HFFc6 (cell line): Measurements from ENCODE around the gene TEX54. TPM values are rescaled to one million over a fixed set of nuclear protein-coding genes. Genes with fewer than 3 reads are reported as not detected.
"Not testable (repeated sequence)": the region's sequence is repeated elsewhere in the genome, so short reads cannot be mapped to it uniquely, and the experiment has no call there.

Experiments used
- DNase-seq: peaks from one replicate; pipeline ENCODE4 v3.0.0-alpha.2; 2018
- H3K27ac Mint-ChIP-seq: 2 replicates; pipeline ENCODE4 v1.8.0; 2020; ENCODE audit warnings: mild to moderate bottlenecking, mixed read lengths
- H3K27me3 Mint-ChIP-seq: 2 replicates; pipeline ENCODE4 v1.8.0; 2021; ENCODE audit warnings: mild to moderate bottlenecking, moderate library complexity, mixed read lengths; ENCODE audit not compliant: insufficient read depth
- H3K36me3 Mint-ChIP-seq: 2 replicates; pipeline ENCODE4 v1.8.0; 2021; ENCODE audit warnings: low read depth, mixed read lengths
- H3K4me1 Mint-ChIP-seq: 2 replicates; pipeline ENCODE4 v1.8.0; 2020; ENCODE audit warnings: low read depth, mixed read lengths
- H3K4me3 Mint-ChIP-seq: 2 replicates; pipeline ENCODE4 v1.8.0; 2020; ENCODE audit warnings: mild to moderate bottlenecking, moderate library complexity, mixed read lengths
- H3K9me3 Mint-ChIP-seq: 2 replicates; pipeline ENCODE4 v1.8.0; 2020; ENCODE audit warnings: mild to moderate bottlenecking, mixed read lengths
- CTCF ChIP-seq: fragments of 200-600 bp; sonication (generic); IDR thresholded peaks from 2 replicates; pipeline ENCODE4 v1.5.0; 2021; ENCODE audit warnings: antibody characterized with exemption, mild to moderate bottlenecking
- total RNA-seq, 6 experiments: library from RNA; stranded (reverse); fragmentation: NEBNext Ultra II Directional; extraction: Animal tissue kit (Norgen Biotek cat#: 25700); gene quantifications; 2 replicates in 1 of 6; 3 replicates in 5 of 6; pipeline ENCODE4 v1.2.3, GENCODE V29; 2021

The TEX54 gene
- total RNA-seq, 6 experiments from 2014 or later: not detected

GRCh38 chr11:62846177-62846576 lies 13.5 kb upstream of the TEX54 start:
- DNase-seq: no peak
- TF ChIP-seq CTCF: no peak
- no peak overlapping the region for H3K4me3 Mint-ChIP-seq
- H3K4me1 Mint-ChIP-seq: peaks cover 5% of the 10 kb centered on the region
- no peak overlapping the region for H3K27ac Mint-ChIP-seq
- H3K27me3 Mint-ChIP-seq: peaks cover 1% of the 10 kb centered on the region
- no peaks in the 10 kb centered on the region for H3K36me3 Mint-ChIP-seq
- no peaks in the 10 kb centered on the region for H3K9me3 Mint-ChIP-seq

- no peak for TF ChIP-seq CTCF
- H3K9me3 Mint-ChIP-seq: no peaks in the 10 kb centered on the region
- no peak overlapping the region for H3K4me3 Mint-ChIP-seq
- no peak overlapping the region for H3K27ac Mint-ChIP-seq
- H3K4me1 Mint-ChIP-seq: peaks cover 16% of the 10 kb centered on the region
- peaks cover 5% of the 10 kb centered on the region for H3K36me3 Mint-ChIP-seq
- peaks cover 9% of the 10 kb centered on the region for H3K27me3 Mint-ChIP-seq
- no peak for DNase-seq
These were observed 11.5 kb upstream of the TEX54 start for GRCh38 chr11:62844154-62844553.

GRCh38 chr11:62843466-62843865 lies 10.8 kb upstream of the TEX54 start:
- H3K27me3 Mint-ChIP-seq: peaks cover 8% of the 10 kb centered on the region
- H3K36me3 Mint-ChIP-seq: peaks cover 9% of the 10 kb centered on the region
- H3K4me1 Mint-ChIP-seq: peaks cover 21% of the 10 kb centered on the region
- no peak overlapping the region for H3K4me3 Mint-ChIP-seq
- no peaks in the 10 kb centered on the region for H3K9me3 Mint-ChIP-seq
- TF ChIP-seq CTCF: no peak
- H3K27ac Mint-ChIP-seq: no peak overlapping the region
- no peak for DNase-seq

GRCh38 chr11:62842891-62843290 lies 10.2 kb upstream of the TEX54 start:
- not testable (repeated sequence) for H3K27me3 Mint-ChIP-seq, H3K36me3 Mint-ChIP-seq, H3K27ac Mint-ChIP-seq, H3K4me3 Mint-ChIP-seq, H3K9me3 Mint-ChIP-seq, DNase-seq
- peaks cover 23% of the 10 kb centered on the region for H3K4me1 Mint-ChIP-seq

- TF ChIP-seq CTCF: no peak
- peaks cover 14% of the 10 kb centered on the region for H3K36me3 Mint-ChIP-seq
- peaks cover 10% of the 10 kb centered on the region for H3K27me3 Mint-ChIP-seq
- H3K4me1 Mint-ChIP-seq: peaks cover 29% of the 10 kb centered on the region
- H3K9me3 Mint-ChIP-seq: no peaks in the 10 kb centered on the region
- DNase-seq: no peak
- H3K4me3 Mint-ChIP-seq: no peak overlapping the region
- H3K27ac Mint-ChIP-seq: no peak overlapping the region
These were observed 9.6 kb upstream of the TEX54 start for GRCh38 chr11:62842171-62842741.

GRCh38 chr11:62841361-62842170 lies 8.9 kb upstream of the TEX54 start:
- peaks cover 29% of the 10 kb centered on the region for H3K4me1 Mint-ChIP-seq
- H3K27me3 Mint-ChIP-seq: peaks cover 10% of the 10 kb centered on the region
- peak; percentile 100 for DNase-seq
- no peak for TF ChIP-seq CTCF
- peaks cover 14% of the 10 kb centered on the region for H3K36me3 Mint-ChIP-seq
- H3K9me3 Mint-ChIP-seq: no peaks in the 10 kb centered on the region
- no peak overlapping the region for H3K4me3 Mint-ChIP-seq
- no peak overlapping the region for H3K27ac Mint-ChIP-seq

GRCh38 chr11:62840721-62841360 lies 8.2 kb upstream of the TEX54 start:
- peak; percentile 99 for DNase-seq
- peaks cover 29% of the 10 kb centered on the region for H3K4me1 Mint-ChIP-seq
- not testable (repeated sequence) for H3K9me3 Mint-ChIP-seq

More at GRCh38 chr11:62840721-62841360, 8.2 kb upstream of the TEX54 start:
- Mint-ChIP-seq H3K27me3 (peaks cover 10% of the 10 kb centered on the region), H3K36me3 (peaks cover 14% of the 10 kb centered on the region)
- H3K4me3 Mint-ChIP-seq, H3K27ac Mint-ChIP-seq: not testable (repeated sequence)
